AG09319 (cell line): ENCODE measurements around the gene RPL31.

Source experiments
- DNase-seq: peaks from one replicate; pipeline ENCODE4 v3.0.0-alpha.2; 2010; ENCODE audit warnings: low read depth; ENCODE audit errors: extremely low read depth
- TF ChIP-seq, protein P1 (sequence below): IDR thresholded peaks from 2 replicates; pipeline ENCODE4 v1.5.1; 2011; ENCODE audit warnings: low read depth, mild to moderate bottlenecking, inconsistent platforms, low read length, moderate library complexity

The RPL31 gene

DNA sequence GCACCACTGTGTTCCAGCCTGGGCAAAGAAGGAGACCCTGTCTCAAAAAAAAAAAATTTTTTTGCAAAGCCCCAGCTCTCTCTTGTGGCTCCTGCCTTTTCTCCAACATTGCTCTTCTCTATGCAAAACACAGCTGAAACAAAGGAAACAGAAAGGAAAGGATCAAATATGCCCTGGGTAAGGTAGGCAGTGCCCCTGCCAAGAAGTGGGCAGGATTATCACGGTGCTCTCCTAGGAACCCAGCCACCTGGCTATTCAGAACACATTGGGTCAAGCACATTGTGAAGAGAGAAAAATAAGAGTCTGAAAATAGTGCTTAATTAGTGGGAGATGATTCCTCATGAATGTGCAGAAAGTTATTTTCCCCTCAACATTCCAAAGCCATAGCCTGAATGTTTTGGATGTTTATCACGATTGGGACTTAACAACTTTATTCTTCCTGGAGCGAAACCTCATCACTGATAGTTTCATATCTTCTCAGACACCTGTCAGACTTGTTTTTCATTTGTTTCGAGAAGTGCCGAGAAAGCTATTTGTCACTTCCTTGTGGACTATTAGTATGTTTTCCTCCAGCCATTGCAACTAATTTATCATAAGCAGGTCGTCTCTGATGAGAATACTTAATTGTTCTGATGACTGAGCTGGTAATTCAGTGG, 42.7 kb upstream of the RPL31 start:
- DNase-seq: no peak
- TF ChIP-seq, protein P1, sequence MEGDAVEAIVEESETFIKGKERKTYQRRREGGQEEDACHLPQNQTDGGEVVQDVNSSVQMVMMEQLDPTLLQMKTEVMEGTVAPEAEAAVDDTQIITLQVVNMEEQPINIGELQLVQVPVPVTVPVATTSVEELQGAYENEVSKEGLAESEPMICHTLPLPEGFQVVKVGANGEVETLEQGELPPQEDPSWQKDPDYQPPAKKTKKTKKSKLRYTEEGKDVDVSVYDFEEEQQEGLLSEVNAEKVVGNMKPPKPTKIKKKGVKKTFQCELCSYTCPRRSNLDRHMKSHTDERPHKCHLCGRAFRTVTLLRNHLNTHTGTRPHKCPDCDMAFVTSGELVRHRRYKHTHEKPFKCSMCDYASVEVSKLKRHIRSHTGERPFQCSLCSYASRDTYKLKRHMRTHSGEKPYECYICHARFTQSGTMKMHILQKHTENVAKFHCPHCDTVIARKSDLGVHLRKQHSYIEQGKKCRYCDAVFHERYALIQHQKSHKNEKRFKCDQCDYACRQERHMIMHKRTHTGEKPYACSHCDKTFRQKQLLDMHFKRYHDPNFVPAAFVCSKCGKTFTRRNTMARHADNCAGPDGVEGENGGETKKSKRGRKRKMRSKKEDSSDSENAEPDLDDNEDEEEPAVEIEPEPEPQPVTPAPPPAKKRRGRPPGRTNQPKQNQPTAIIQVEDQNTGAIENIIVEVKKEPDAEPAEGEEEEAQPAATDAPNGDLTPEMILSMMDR: no peak

DNA sequence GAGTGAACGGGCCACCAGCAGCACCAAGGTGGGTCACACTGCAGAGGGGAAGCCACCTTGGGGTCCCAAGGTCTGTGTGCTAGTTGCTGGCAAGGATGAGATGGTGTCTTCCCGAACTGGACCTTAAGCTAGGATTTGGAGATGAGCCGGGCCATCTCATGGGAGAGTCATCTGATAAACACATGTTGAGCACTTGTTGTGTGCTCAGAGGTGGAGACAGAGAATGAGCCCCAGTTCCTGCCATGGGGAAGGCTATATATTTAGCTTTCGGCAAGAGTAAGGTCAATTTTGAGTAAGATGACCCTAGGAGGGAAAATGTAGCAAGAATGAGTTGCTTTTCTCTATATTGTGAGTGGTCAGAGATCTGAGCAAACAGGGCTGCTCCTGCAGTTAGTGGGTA, 41.4 kb upstream of the RPL31 start:
- no peak for DNase-seq
- TF ChIP-seq, protein P1: no peak

DNA sequence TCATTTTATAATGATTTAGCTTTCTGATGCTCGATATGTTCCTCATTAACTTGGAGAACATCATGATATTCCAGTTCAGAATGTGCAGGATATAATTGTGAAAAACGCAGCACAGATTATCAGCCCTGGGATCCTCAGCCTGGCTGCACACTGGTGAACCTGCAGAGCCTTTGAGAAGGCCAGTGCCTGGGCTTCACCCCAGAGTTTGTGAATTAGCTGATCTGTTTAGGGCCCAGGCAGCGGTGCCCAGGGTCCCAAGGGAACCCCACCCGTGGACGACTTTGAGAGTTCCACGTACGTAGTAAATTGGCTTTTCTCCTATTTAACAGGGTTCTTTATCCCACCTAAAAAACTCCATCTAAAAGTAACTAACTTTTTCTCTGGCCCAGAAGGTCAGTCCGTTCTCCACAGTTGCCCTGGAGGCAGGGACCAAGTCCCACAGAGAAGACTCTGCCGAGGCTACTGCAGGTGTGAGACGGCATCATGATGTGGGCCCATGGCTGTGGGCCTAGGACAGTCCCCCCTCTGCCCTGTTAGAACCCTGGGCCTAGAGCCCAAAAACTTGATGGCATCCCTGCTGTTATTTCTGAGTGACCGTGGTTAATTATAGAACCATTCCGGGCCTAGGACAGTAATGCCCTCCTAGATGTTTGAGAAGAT, 39.6 kb upstream of the RPL31 start:
- TF ChIP-seq, protein P1: no peak

DNA sequence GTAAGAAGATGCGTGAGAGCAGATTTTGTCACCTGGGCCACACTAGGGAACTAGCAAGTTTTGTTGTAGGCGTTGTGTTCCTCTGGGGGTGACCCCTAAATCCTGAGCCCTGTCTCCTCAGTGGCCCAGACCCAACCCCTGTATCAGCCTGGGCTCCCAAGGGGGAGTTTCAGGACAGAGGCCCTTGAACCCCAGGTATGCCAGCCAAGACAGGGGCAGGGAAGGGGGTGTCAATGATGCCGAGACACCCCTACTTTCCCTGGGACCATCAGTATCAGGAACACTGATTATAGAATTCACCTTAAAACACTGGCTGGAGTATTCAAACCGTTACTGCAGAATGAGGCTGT, 39.1 kb upstream of the RPL31 start:
- DNase-seq: no peak
- TF ChIP-seq, protein P1: no peak

More for the DNA sequence above, 39.6 kb upstream of the RPL31 start:
- DNase-seq: no peak

- DNase-seq: no peak
- TF ChIP-seq, protein P1: no peak
These were observed 37.9 kb upstream of the RPL31 start for GRCh38 chr2:100964222-100964621.

GRCh38 chr2:100964681-100965169, 37.4 kb upstream of the RPL31 start:
- DNase-seq: no peak
- TF ChIP-seq, protein P1: no peak

DNA sequence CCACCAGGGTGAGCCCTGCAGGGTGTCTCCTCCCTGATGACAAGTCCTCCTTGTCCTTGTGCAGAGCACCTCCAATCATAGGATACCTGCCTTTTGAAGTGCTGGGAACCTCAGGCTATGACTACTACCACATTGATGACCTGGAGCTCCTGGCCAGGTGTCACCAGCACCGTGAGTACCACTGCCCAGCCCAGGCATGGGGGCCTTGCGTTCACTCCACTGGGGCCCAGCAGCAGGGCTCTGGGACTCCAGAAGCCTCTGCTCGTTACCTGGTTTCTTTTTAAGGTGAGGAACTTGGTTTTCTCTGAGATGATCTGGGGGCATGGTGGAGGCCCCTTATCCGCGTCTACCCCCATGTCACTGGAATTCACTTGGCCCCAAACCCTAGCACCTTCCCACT, 36.5 kb upstream of the RPL31 start:
- TF ChIP-seq, protein P1: no peak
- no peak for DNase-seq
